Liver (tissue), 9 donors: ENCODE data around the gene TMEM214. TPM values are rescaled to one million over a fixed set of nuclear protein-coding genes. Genes with fewer than 3 reads are reported as not detected.

ENCODE experiments used
- DNase-seq: peaks from one replicate; pipeline ENCODE4 v3.0.0-alpha.2; 2017; ENCODE audit warnings: low spot score
- H3K27ac ChIP-seq, 2 donors: one replicate each; pipeline ENCODE4 v1.7.0; 2013; ENCODE audit warnings: inconsistent platforms in 2 of 2, low read length in 2 of 2, control low read depth in 1 of 2, low read depth in 1 of 2, mild to moderate bottlenecking in 1 of 2
- H3K27me3 ChIP-seq, 4 donors: one replicate each; pipeline versions ENCODE4 v1.6.1 to v1.7.0; 2013; ENCODE audit warnings: low read length in 3 of 4, inconsistent platforms in 1 of 4, mild to moderate bottlenecking in 1 of 4, moderate library complexity in 1 of 4; ENCODE audit not compliant: control insufficient read depth in 4 of 4, insufficient read depth in 4 of 4
- H3K36me3 ChIP-seq, 4 donors: one replicate each; pipeline versions ENCODE4 v1.6.1 to v1.7.0; 2013; ENCODE audit warnings: low read length in 3 of 4, mild to moderate bottlenecking in 3 of 4, low read depth in 1 of 4, moderate library complexity in 1 of 4; ENCODE audit not compliant: control insufficient read depth in 4 of 4, insufficient read depth in 3 of 4
- H3K4me1 ChIP-seq, 4 donors: one replicate each; pipeline versions ENCODE4 v1.6.1 to v1.7.0; 2013; ENCODE audit warnings: low read length in 3 of 4, mild to moderate bottlenecking in 3 of 4, moderate library complexity in 1 of 4; ENCODE audit not compliant: control insufficient read depth in 4 of 4, insufficient read depth in 4 of 4
- H3K4me3 ChIP-seq, 3 donors: one replicate each; pipeline versions ENCODE4 v1.6.1 to v1.7.0; 2013; ENCODE audit warnings: low read length in 3 of 3, control low read depth in 1 of 3, low read depth in 1 of 3, mild to moderate bottlenecking in 1 of 3
- H3K9ac ChIP-seq, 2 donors: one replicate each; pipeline ENCODE4 v1.7.0; 2013; ENCODE audit warnings: low read length in 2 of 2, mild to moderate bottlenecking in 2 of 2, moderate library complexity in 2 of 2, control low read depth in 1 of 2, low read depth in 1 of 2
- H3K9me3 ChIP-seq, 4 donors: one replicate each; pipeline versions ENCODE4 v1.6.1 to v1.7.0; 2013; ENCODE audit warnings: low read length in 3 of 4; ENCODE audit not compliant: control insufficient read depth in 4 of 4
- ATF3 ChIP-seq: IDR thresholded peaks from 2 replicates; pipeline ENCODE4 v1.6.1; 2016; ENCODE audit warnings: antibody characterized with exemption
- CTCF ChIP-seq: fragments of 150-350 bp; IDR thresholded peaks from 2 replicates; pipeline ENCODE4 v1.5.1; 2017; ENCODE audit warnings: improper control_type of control experiment, low read depth, low read length; ENCODE audit not compliant: missing input control
- EGR1 ChIP-seq, 2 donors: IDR thresholded peaks; 2 replicates each; pipeline ENCODE4 v1.6.1; 2016 to 2018; ENCODE audit warnings: antibody characterized with exemption in 2 of 2, low read depth in 2 of 2
- FOXA1 ChIP-seq: IDR thresholded peaks from 2 replicates; pipeline ENCODE4 v1.6.1; 2016; ENCODE audit warnings: antibody characterized with exemption
- FOXA2 ChIP-seq: IDR thresholded peaks from 2 replicates; pipeline ENCODE4 v1.6.1; 2016; ENCODE audit warnings: antibody characterized with exemption
- GABPA ChIP-seq, 2 donors: IDR thresholded peaks in 1 of 2; conservative IDR thresholded peaks in 1 of 2; 2 replicates each; pipeline ENCODE4 v1.6.1; 2016; ENCODE audit warnings: antibody characterized with exemption in 2 of 2, mild to moderate bottlenecking in 1 of 2, moderate library complexity in 1 of 2
- HNF4A ChIP-seq, 2 donors: conservative IDR thresholded peaks; 2 replicates each; pipeline ENCODE4 v1.6.1; 2016; ENCODE audit warnings: antibody characterized with exemption in 2 of 2, mild to moderate bottlenecking in 2 of 2
- HNF4G ChIP-seq: IDR thresholded peaks from 2 replicates; pipeline ENCODE4 v1.6.1; 2016; ENCODE audit warnings: antibody characterized with exemption
- JUND ChIP-seq, 2 donors: IDR thresholded peaks; 2 replicates each; pipeline ENCODE4 v1.6.1; 2016; ENCODE audit warnings: antibody characterized with exemption in 2 of 2
- MAX ChIP-seq: IDR thresholded peaks from 2 replicates; pipeline ENCODE4 v1.6.1; 2016; ENCODE audit warnings: antibody characterized with exemption
- NR2F2 ChIP-seq: IDR thresholded peaks from 2 replicates; pipeline ENCODE4 v1.6.1; 2016; ENCODE audit warnings: antibody characterized with exemption
- RAD21 ChIP-seq, 2 donors: IDR thresholded peaks; 2 replicates each; pipeline ENCODE4 v1.6.1; 2016; ENCODE audit warnings: antibody characterized with exemption in 2 of 2, mild to moderate bottlenecking in 2 of 2
- REST ChIP-seq: IDR thresholded peaks from 2 replicates; pipeline ENCODE4 v1.6.1; 2016; ENCODE audit warnings: antibody characterized with exemption, mild to moderate bottlenecking
- RXRA ChIP-seq, 2 donors: IDR thresholded peaks; 2 replicates each; pipeline ENCODE4 v1.6.1; 2017 to 2018; ENCODE audit warnings: antibody characterized with exemption in 2 of 2, mild to moderate bottlenecking in 1 of 2
- TAF1 ChIP-seq: conservative IDR thresholded peaks from 2 replicates; pipeline ENCODE4 v1.6.1; 2016; ENCODE audit warnings: antibody characterized with exemption, mild to moderate bottlenecking
- YY1 ChIP-seq: IDR thresholded peaks from 2 replicates; pipeline ENCODE4 v1.6.1; 2016; ENCODE audit warnings: antibody characterized with exemption, mild to moderate bottlenecking
- ZBTB33 ChIP-seq: IDR thresholded peaks from 2 replicates; pipeline ENCODE4 v1.6.1; 2016; ENCODE audit warnings: antibody characterized with exemption
- WGBS: extraction: QIAGEN DNeasy Blood & Tissue Kit; methylation state at CpG from one replicate; pipeline ENCODE4 v1.1.7; 2013; 5-methylcytosine and 5-hydroxymethylcytosine counted together
- polyA plus RNA-seq, 2 donors: library from polyadenylated mRNA; stranded (reverse) in 1 of 2; unstranded in 1 of 2; fragments of 200-250 nt in 1 of 2; fragments of >200 nt in 1 of 2; fragmentation: Nextera tagmentation in 1 of 2; extraction: Ambion mirVana in 1 of 2; gene quantifications; one replicate each; pipeline versions ENCODE4 v1.2.1 to v1.2.3, GENCODE V29; 2013 to 2015
- total RNA-seq, 2 donors: library from RNA; depleted of rRNA; stranded (reverse); fragments of >200 nt; gene quantifications; one replicate each; pipeline ENCODE4 v1.2.3, GENCODE V29; 2014
- donor health status: healthy.
- donor health status: healthy.
- donor health status: healthy.
- donor health status: healthy.
- donor health status: healthy.

The TMEM214 gene
- total and polyA plus RNA-seq, 4 donors, result 17.1 to 53.4 (median 38.4) TPM

GRCh38 chr2:27083410-27084296 lies 50.9 kb downstream of the TMEM214 start:
- H3K4me3 ChIP-seq, result no peak overlapping the region
- no peaks in the 10 kb centered on the region for H3K9me3 ChIP-seq
- no peak overlapping the region for H3K9ac ChIP-seq
- peaks cover 9 to 59% (median 25%) of the 10 kb centered on the region in 4 donors for H3K4me1 ChIP-seq
- TF ChIP-seq EGR1 (IDR thresholded peaks at IDR 0.05; ENCODE audit: low read depth in 2 of 2) (no peak), TAF1 (no peak), HNF4G (no peak), ZBTB33 (no peak), MAX (no peak), YY1 (no peak), REST (no peak), FOXA2 (no peak), RXRA (IDR thresholded peaks at IDR 0.05) (no peak), NR2F2 (no peak), ATF3 (no peak), RAD21 (IDR thresholded peaks at IDR 0.05) (no peak), HNF4A (conservative IDR thresholded peaks at IDR 0.05) (no peak), FOXA1 (no peak), CTCF (no peak), JUND (IDR thresholded peaks at IDR 0.05) (no peak), GABPA (IDR thresholded peaks at IDR 0.05 in 1 of 2, conservative IDR thresholded peaks at IDR 0.05 in 1 of 2) (no peak)
- no peak overlapping the region for H3K27ac ChIP-seq
- 88% methylated on average over 20 of the region's 20 CpGs for WGBS
- H3K36me3 ChIP-seq, result no peaks in the 10 kb centered on the region
- H3K27me3 ChIP-seq, result no peaks in the 10 kb centered on the region
- DNase-seq, result no peak
